ENCODE results near the gene PRRX2.

DNA sequence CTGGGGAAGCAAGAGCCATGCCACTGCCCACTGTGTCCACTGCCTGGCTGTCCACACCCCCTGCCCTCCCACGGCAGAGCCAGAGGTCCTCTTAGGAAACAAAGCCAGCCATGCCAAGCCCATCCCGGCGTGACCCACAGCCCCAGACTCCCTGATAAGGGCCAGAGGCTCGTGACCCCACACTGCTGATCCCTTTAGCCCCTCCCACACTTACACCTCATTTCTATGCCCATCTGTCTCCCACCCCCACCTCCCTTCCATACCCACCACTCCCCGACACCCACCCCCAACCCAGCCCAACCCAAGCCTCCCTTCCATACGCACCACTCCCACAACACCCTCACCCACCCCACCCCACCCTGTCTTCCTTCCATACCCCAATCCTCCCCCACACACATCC lies 70.1 kb downstream of the PRRX2 start:
- TF ChIP-seq, protein P1, sequence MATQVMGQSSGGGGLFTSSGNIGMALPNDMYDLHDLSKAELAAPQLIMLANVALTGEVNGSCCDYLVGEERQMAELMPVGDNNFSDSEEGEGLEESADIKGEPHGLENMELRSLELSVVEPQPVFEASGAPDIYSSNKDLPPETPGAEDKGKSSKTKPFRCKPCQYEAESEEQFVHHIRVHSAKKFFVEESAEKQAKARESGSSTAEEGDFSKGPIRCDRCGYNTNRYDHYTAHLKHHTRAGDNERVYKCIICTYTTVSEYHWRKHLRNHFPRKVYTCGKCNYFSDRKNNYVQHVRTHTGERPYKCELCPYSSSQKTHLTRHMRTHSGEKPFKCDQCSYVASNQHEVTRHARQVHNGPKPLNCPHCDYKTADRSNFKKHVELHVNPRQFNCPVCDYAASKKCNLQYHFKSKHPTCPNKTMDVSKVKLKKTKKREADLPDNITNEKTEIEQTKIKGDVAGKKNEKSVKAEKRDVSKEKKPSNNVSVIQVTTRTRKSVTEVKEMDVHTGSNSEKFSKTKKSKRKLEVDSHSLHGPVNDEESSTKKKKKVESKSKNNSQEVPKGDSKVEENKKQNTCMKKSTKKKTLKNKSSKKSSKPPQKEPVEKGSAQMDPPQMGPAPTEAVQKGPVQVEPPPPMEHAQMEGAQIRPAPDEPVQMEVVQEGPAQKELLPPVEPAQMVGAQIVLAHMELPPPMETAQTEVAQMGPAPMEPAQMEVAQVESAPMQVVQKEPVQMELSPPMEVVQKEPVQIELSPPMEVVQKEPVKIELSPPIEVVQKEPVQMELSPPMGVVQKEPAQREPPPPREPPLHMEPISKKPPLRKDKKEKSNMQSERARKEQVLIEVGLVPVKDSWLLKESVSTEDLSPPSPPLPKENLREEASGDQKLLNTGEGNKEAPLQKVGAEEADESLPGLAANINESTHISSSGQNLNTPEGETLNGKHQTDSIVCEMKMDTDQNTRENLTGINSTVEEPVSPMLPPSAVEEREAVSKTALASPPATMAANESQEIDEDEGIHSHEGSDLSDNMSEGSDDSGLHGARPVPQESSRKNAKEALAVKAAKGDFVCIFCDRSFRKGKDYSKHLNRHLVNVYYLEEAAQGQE (tag by site-specific recombination; IDR thresholded peaks at IDR 0.05) = no peak
- TF ChIP-seq ZBTB1 (tag by site-specific recombination; IDR thresholded peaks at IDR 0.05) (no peak), SP2 (tag by site-specific recombination; IDR thresholded peaks at IDR 0.05) (no peak), ZNF624 (tag by site-specific recombination; IDR thresholded peaks at IDR 0.05) (no peak), ZNF660 (tag by site-specific recombination; IDR thresholded peaks at IDR 0.05) (no peak), ZNF558 (tag by site-specific recombination; IDR thresholded peaks at IDR 0.05) (no peak), KLF16 (tag by site-specific recombination; IDR thresholded peaks at IDR 0.05) (no peak), ZNF394 (tag by site-specific recombination; IDR thresholded peaks at IDR 0.05; ENCODE audit: borderline replicate concordance) (no peak), ZEB2 (tag by site-specific recombination; IDR thresholded peaks at IDR 0.05) (no peak), ZNF211 (tag by site-specific recombination; IDR thresholded peaks at IDR 0.05; ENCODE audit: low read depth) (no peak)
- TF ChIP-seq, protein P2, sequence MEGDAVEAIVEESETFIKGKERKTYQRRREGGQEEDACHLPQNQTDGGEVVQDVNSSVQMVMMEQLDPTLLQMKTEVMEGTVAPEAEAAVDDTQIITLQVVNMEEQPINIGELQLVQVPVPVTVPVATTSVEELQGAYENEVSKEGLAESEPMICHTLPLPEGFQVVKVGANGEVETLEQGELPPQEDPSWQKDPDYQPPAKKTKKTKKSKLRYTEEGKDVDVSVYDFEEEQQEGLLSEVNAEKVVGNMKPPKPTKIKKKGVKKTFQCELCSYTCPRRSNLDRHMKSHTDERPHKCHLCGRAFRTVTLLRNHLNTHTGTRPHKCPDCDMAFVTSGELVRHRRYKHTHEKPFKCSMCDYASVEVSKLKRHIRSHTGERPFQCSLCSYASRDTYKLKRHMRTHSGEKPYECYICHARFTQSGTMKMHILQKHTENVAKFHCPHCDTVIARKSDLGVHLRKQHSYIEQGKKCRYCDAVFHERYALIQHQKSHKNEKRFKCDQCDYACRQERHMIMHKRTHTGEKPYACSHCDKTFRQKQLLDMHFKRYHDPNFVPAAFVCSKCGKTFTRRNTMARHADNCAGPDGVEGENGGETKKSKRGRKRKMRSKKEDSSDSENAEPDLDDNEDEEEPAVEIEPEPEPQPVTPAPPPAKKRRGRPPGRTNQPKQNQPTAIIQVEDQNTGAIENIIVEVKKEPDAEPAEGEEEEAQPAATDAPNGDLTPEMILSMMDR (tag by site-specific recombination; IDR thresholded peaks at IDR 0.05) = no peak
- TF ChIP-seq, protein P3, sequence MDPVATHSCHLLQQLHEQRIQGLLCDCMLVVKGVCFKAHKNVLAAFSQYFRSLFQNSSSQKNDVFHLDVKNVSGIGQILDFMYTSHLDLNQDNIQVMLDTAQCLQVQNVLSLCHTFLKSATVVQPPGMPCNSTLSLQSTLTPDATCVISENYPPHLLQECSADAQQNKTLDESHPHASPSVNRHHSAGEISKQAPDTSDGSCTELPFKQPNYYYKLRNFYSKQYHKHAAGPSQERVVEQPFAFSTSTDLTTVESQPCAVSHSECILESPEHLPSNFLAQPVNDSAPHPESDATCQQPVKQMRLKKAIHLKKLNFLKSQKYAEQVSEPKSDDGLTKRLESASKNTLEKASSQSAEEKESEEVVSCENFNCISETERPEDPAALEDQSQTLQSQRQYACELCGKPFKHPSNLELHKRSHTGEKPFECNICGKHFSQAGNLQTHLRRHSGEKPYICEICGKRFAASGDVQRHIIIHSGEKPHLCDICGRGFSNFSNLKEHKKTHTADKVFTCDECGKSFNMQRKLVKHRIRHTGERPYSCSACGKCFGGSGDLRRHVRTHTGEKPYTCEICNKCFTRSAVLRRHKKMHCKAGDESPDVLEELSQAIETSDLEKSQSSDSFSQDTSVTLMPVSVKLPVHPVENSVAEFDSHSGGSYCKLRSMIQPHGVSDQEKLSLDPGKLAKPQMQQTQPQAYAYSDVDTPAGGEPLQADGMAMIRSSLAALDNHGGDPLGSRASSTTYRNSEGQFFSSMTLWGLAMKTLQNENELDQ (tag by site-specific recombination; IDR thresholded peaks at IDR 0.05; ENCODE audit: low read depth) = no peak
- TF ChIP-seq, protein P4, sequence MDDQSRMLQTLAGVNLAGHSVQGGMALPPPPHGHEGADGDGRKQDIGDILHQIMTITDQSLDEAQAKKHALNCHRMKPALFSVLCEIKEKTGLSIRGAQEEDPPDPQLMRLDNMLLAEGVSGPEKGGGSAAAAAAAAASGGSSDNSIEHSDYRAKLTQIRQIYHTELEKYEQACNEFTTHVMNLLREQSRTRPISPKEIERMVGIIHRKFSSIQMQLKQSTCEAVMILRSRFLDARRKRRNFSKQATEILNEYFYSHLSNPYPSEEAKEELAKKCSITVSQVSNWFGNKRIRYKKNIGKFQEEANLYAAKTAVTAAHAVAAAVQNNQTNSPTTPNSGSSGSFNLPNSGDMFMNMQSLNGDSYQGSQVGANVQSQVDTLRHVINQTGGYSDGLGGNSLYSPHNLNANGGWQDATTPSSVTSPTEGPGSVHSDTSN (CRISPR knock-in tag; IDR thresholded peaks at IDR 0.05) = no peak

All from HEK293 (cell line).